HepG2 (cell line): ENCODE results near the gene CELA2B. TPM values are rescaled to one million over a fixed set of nuclear protein-coding genes. Genes with fewer than 3 reads are reported as not detected.

Experiments
- CBFB ChIP-seq: sonication (generic); formaldehyde crosslinking; IDR thresholded peaks from 2 replicates; pipeline ENCODE4 v1.4.0; 2020; ENCODE audit warnings: missing genetic modification reagents
- CEBPG ChIP-seq: IDR thresholded peaks from 2 replicates; pipeline ENCODE4 v1.6.1; 2016
- HMG20A ChIP-seq: IDR thresholded peaks from 2 replicates; pipeline ENCODE4 v1.6.1; 2016; ENCODE audit warnings: borderline replicate concordance
- HNF4A ChIP-seq: sonication (generic); formaldehyde crosslinking; IDR thresholded peaks from 2 replicates; pipeline ENCODE4 v1.4.0; 2020; ENCODE audit warnings: missing genetic modification reagents
- HNF4G ChIP-seq, 2 experiments: sonication (generic) in 1 of 2; formaldehyde crosslinking in 1 of 2; IDR thresholded peaks; 2 replicates each; pipeline versions ENCODE4 v1.4.0 to v1.6.1; 2011 to 2020; ENCODE audit warnings: borderline replicate concordance in 2 of 2, low read depth in 2 of 2, mild to moderate bottlenecking in 2 of 2, low read length in 1 of 2, missing genetic modification reagents in 1 of 2, moderate library complexity in 1 of 2
- MLLT10 ChIP-seq: sonication (generic); formaldehyde crosslinking; IDR thresholded peaks from 2 replicates; pipeline ENCODE4 v1.4.0; 2020; ENCODE audit warnings: missing genetic modification reagents
- NBN ChIP-seq: fragments of 450-650 bp; conservative IDR thresholded peaks from 2 replicates; pipeline ENCODE4 v1.6.1; 2017
- NCOA5 ChIP-seq: sonication (generic); formaldehyde crosslinking; IDR thresholded peaks from 2 replicates; pipeline ENCODE4 v1.4.0; 2020; ENCODE audit warnings: missing genetic modification reagents
- SALL1 ChIP-seq: sonication (generic); formaldehyde crosslinking; IDR thresholded peaks from 2 replicates; pipeline ENCODE4 v1.8.0; 2022; ENCODE audit warnings: mild to moderate bottlenecking, missing genetic modification reagents
- SPEN ChIP-seq: sonication (generic); formaldehyde crosslinking; IDR thresholded peaks from 2 replicates; pipeline ENCODE4 v1.5.1; 2020; ENCODE audit warnings: low read depth, mild to moderate bottlenecking, missing genetic modification reagents
- ZC3H13 ChIP-seq: sonication (generic); formaldehyde crosslinking; IDR thresholded peaks from 2 replicates; pipeline ENCODE4 v1.8.1; 2023; ENCODE audit warnings: mild to moderate bottlenecking, missing genetic modification reagents, moderate library complexity
- ZNF10 ChIP-seq: sonication (generic); formaldehyde crosslinking; IDR thresholded peaks from 2 replicates; pipeline ENCODE4 v1.4.0; 2020; ENCODE audit warnings: mild to moderate bottlenecking, low read depth, missing genetic modification reagents, borderline replicate concordance
- ZNF121 ChIP-seq: sonication (generic); formaldehyde crosslinking; IDR thresholded peaks from 2 replicates; pipeline ENCODE4 v1.5.0; 2020; ENCODE audit warnings: mild to moderate bottlenecking, missing genetic modification reagents
- ZNF274 ChIP-seq: sonication (generic); formaldehyde crosslinking; IDR thresholded peaks from 2 replicates; pipeline ENCODE4 v1.5.1; 2020; ENCODE audit warnings: mild to moderate bottlenecking, missing genetic modification reagents
- ZNF292 ChIP-seq: sonication (generic); formaldehyde crosslinking; IDR thresholded peaks from 2 replicates; pipeline ENCODE4 v1.8.1; 2022; ENCODE audit warnings: mild to moderate bottlenecking, low read depth, missing genetic modification reagents, borderline replicate concordance
- ZNF329 ChIP-seq: sonication (generic); formaldehyde crosslinking; IDR thresholded peaks from 2 replicates; pipeline ENCODE4 v1.9.0; 2021; ENCODE audit warnings: low read depth, mild to moderate bottlenecking, missing genetic modification reagents
- ZNF484 ChIP-seq: sonication (generic); formaldehyde crosslinking; IDR thresholded peaks from 2 replicates; pipeline ENCODE4 v1.5.1; 2020; ENCODE audit warnings: mild to moderate bottlenecking, low read depth, missing genetic modification reagents, borderline replicate concordance
- ZNF570 ChIP-seq: sonication (generic); formaldehyde crosslinking; IDR thresholded peaks from 2 replicates; pipeline ENCODE4 v1.4.0; 2020; ENCODE audit warnings: mild to moderate bottlenecking, missing genetic modification reagents, borderline replicate concordance
- ZNF891 ChIP-seq: sonication (generic); formaldehyde crosslinking; IDR thresholded peaks from 2 replicates; pipeline ENCODE4 v1.5.0; 2020; ENCODE audit warnings: mild to moderate bottlenecking, missing genetic modification reagents
- polyA plus RNA-seq, 8 experiments: library from polyadenylated mRNA; depleted of rRNA in 3 of 8; stranded (reverse) in 7 of 8; unstranded in 1 of 8; fragments of >200 nt; fragmentation: Illumina TruSeq in 4 of 8; extraction: Trizol in 4 of 8; gene quantifications; 2 replicates each; pipeline versions ENCODE4 v1.2.1 to v1.2.3, GENCODE V29; 2011 to 2016; ENCODE audit warnings: low read depth in 4 of 8, missing spikeins in 1 of 8, mixed read lengths in 1 of 8; ENCODE audit not compliant: insufficient read depth in 1 of 8
- total RNA-seq, 5 experiments: library from RNA; depleted of rRNA; stranded (reverse); fragments of >200 nt; fragmentation: Illumina TruSeq; extraction: Trizol; gene quantifications; 2 replicates each; pipeline ENCODE4 v1.2.3, GENCODE V29; 2016; ENCODE audit warnings: low read depth in 1 of 5
- TF ChIP-seq, protein P1 (sequence below): sonication (generic); formaldehyde crosslinking; IDR thresholded peaks from 2 replicates; pipeline ENCODE4 v1.8.0; 2022; ENCODE audit warnings: missing genetic modification reagents, mild to moderate bottlenecking, moderate library complexity, borderline replicate concordance
- TF ChIP-seq, protein P2 (sequence below): sonication (generic); formaldehyde crosslinking; conservative IDR thresholded peaks from 2 replicates; pipeline ENCODE4 v1.8.1; 2023; ENCODE audit warnings: missing genetic modification reagents
- TF ChIP-seq, protein P3 (sequence below): sonication (generic); formaldehyde crosslinking; IDR thresholded peaks from 2 replicates; pipeline ENCODE4 v1.4.0; 2020; ENCODE audit warnings: mild to moderate bottlenecking, missing genetic modification reagents
- TF ChIP-seq, protein P4 (sequence below): sonication (generic); formaldehyde crosslinking; IDR thresholded peaks from 2 replicates; pipeline ENCODE4 v1.4.0; 2020; ENCODE audit warnings: missing genetic modification reagents, mild to moderate bottlenecking, borderline replicate concordance

CELA2B gene
- total and polyA plus RNA-seq, 2 of the 13 experiments (the other 11 are each of a cell fraction or from before 2014, with no cell fraction given): not detected

DNA sequence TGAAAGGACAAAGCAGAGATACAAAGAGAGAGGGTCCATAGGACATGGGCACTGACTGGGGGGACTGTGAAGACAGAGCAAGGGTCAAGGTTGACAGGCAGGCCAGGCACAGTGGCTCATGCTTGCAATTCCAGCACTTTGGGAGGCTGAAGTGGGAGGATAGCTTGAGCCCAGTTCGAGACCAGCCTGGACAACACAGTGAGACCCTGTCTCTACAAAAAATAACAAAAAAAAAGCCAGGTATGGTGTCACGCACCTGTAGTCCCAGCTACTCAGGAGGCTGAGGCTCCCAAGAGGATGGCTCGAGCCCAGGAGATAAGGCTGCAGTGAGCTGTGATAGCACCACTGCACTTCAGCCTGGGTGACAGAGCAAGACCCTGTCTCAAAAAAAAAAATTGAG is 43.7 kb downstream of the CELA2B start (continued):
- no peak for TF ChIP-seq CBFB (CRISPR knock-in tag)
- peak; percentile 90 for TF ChIP-seq ZNF121 (CRISPR knock-in tag)
- no peak for TF ChIP-seq SPEN (CRISPR knock-in tag)
- peak; percentile 62 for TF ChIP-seq HNF4A (CRISPR knock-in tag)
- no peak for TF ChIP-seq ZC3H13 (CRISPR knock-in tag)
- peak; percentile 18; the same call in 1 of the 2 replicates for TF ChIP-seq HNF4G (IDR thresholded peaks at IDR 0.05; ENCODE audit: borderline replicate concordance, low read depth, low read length)
- TF ChIP-seq HNF4G (CRISPR knock-in tag; IDR thresholded peaks at IDR 0.05; ENCODE audit: borderline replicate concordance, low read depth): no peak
- TF ChIP-seq HMG20A: no peak
- TF ChIP-seq, protein P1, sequence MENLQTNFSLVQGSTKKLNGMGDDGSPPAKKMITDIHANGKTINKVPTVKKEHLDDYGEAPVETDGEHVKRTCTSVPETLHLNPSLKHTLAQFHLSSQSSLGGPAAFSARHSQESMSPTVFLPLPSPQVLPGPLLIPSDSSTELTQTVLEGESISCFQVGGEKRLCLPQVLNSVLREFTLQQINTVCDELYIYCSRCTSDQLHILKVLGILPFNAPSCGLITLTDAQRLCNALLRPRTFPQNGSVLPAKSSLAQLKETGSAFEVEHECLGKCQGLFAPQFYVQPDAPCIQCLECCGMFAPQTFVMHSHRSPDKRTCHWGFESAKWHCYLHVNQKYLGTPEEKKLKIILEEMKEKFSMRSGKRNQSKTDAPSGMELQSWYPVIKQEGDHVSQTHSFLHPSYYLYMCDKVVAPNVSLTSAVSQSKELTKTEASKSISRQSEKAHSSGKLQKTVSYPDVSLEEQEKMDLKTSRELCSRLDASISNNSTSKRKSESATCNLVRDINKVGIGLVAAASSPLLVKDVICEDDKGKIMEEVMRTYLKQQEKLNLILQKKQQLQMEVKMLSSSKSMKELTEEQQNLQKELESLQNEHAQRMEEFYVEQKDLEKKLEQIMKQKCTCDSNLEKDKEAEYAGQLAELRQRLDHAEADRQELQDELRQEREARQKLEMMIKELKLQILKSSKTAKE (CRISPR knock-in tag): no peak
- no peak for TF ChIP-seq ZNF329 (CRISPR knock-in tag)
- TF ChIP-seq, protein P2, sequence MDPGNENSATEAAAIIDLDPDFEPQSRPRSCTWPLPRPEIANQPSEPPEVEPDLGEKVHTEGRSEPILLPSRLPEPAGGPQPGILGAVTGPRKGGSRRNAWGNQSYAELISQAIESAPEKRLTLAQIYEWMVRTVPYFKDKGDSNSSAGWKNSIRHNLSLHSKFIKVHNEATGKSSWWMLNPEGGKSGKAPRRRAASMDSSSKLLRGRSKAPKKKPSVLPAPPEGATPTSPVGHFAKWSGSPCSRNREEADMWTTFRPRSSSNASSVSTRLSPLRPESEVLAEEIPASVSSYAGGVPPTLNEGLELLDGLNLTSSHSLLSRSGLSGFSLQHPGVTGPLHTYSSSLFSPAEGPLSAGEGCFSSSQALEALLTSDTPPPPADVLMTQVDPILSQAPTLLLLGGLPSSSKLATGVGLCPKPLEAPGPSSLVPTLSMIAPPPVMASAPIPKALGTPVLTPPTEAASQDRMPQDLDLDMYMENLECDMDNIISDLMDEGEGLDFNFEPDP (CRISPR knock-in tag): no peak
- TF ChIP-seq ZNF570 (CRISPR knock-in tag): no peak
- no peak for TF ChIP-seq ZNF10 (CRISPR knock-in tag)
- TF ChIP-seq ZNF891 (CRISPR knock-in tag): no peak
- TF ChIP-seq, protein P3, sequence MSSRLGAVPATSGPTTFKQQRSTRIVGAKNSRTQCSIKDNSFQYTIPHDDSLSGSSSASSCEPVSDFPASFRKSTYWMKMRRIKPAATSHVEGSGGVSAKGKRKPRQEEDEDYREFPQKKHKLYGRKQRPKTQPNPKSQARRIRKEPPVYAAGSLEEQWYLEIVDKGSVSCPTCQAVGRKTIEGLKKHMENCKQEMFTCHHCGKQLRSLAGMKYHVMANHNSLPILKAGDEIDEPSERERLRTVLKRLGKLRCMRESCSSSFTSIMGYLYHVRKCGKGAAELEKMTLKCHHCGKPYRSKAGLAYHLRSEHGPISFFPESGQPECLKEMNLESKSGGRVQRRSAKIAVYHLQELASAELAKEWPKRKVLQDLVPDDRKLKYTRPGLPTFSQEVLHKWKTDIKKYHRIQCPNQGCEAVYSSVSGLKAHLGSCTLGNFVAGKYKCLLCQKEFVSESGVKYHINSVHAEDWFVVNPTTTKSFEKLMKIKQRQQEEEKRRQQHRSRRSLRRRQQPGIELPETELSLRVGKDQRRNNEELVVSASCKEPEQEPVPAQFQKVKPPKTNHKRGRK: no peak
- TF ChIP-seq, protein P4, sequence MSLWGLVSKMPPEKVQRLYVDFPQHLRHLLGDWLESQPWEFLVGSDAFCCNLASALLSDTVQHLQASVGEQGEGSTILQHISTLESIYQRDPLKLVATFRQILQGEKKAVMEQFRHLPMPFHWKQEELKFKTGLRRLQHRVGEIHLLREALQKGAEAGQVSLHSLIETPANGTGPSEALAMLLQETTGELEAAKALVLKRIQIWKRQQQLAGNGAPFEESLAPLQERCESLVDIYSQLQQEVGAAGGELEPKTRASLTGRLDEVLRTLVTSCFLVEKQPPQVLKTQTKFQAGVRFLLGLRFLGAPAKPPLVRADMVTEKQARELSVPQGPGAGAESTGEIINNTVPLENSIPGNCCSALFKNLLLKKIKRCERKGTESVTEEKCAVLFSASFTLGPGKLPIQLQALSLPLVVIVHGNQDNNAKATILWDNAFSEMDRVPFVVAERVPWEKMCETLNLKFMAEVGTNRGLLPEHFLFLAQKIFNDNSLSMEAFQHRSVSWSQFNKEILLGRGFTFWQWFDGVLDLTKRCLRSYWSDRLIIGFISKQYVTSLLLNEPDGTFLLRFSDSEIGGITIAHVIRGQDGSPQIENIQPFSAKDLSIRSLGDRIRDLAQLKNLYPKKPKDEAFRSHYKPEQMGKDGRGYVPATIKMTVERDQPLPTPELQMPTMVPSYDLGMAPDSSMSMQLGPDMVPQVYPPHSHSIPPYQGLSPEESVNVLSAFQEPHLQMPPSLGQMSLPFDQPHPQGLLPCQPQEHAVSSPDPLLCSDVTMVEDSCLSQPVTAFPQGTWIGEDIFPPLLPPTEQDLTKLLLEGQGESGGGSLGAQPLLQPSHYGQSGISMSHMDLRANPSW (CRISPR knock-in tag): no peak
- TF ChIP-seq SALL1: no peak
- no peak for TF ChIP-seq ZNF292 (CRISPR knock-in tag)
- TF ChIP-seq ZNF274 (CRISPR knock-in tag): no peak
- TF ChIP-seq MLLT10 (CRISPR knock-in tag): no peak
- TF ChIP-seq NCOA5: no peak
- TF ChIP-seq NBN: no peak
- no peak for TF ChIP-seq CEBPG (CRISPR knock-in tag)
- no peak for TF ChIP-seq ZNF484 (CRISPR knock-in tag)
